ENCODE data around the gene KLC1.

GRCh38 chr14:103686831-103687485 is 57.9 kb downstream of the KLC1 start:
- TF ChIP-seq CTCF (IDR thresholded peaks at IDR 0.05): no peak
- no peak for TF ChIP-seq POLR2A (IDR thresholded peaks at IDR 0.05)
